ENCODE data around the gene IGFL2.
"Not testable (repeated sequence)": the region's sequence is repeated elsewhere in the genome, so short reads cannot be mapped to it uniquely, and the experiment has no call there.

DNA sequence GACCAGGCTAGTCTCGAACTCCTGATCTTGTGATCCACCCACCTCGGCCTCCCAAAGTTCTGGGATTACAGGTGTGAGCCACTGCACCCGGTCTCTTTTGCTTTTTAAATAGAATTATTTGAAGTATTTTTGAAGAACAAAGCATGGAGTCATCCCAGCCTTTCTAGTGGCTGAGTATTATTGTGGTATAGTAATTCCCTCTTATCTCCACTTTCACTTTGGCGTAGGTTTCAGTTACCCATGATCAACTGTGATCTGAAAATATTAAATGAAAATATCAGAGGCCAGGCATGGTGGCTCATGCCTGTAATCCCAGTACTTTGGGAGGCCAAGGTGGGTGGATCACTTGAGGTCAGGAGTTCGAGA, 44.6 kb downstream of the IGFL2 start:
- TF ChIP-seq SUZ12 (IDR thresholded peaks at IDR 0.05; ENCODE audit: extremely low read depth, insufficient read depth, insufficient read length); ZNF274 (IDR thresholded peaks at IDR 0.05; ENCODE audit: low read depth, low read length); YY1 (IDR thresholded peaks at IDR 0.05; ENCODE audit: insufficient read depth, insufficient read length): not testable (repeated sequence)

All from NT2/D1 (cell line).